HepG2 (cell line): ENCODE results near the gene C2. TPM values are rescaled to one million over a fixed set of nuclear protein-coding genes. Genes with fewer than 3 reads are reported as not detected.
A peak's percentile ranks its signal among the peaks of the same experiment; 100 is the strongest.

Source experiments
- HMG20B ChIP-seq: conservative IDR thresholded peaks from 2 replicates; pipeline ENCODE4 v1.6.1; 2016; ENCODE audit warnings: missing genetic modification reagents, missing compliant biosample characterization
- KAT2B ChIP-seq: fragments of 150-350 bp; IDR thresholded peaks from 2 replicates; pipeline ENCODE4 v1.6.1; 2014; ENCODE audit warnings: low read depth, low read length, borderline replicate concordance
- NR1H2 ChIP-seq: sonication (generic); formaldehyde crosslinking; IDR thresholded peaks from 2 replicates; pipeline ENCODE4 v1.8.1; 2022; ENCODE audit warnings: low read depth, missing genetic modification reagents, borderline replicate concordance
- PRPF4 ChIP-seq: fragments of 200-400 bp; formaldehyde crosslinking; IDR thresholded peaks from 2 replicates; pipeline ENCODE4 v1.6.1; 2016; ENCODE audit warnings: low read length, low read depth; ENCODE audit not compliant: poor library complexity, severe bottlenecking
- RBFOX2 ChIP-seq: fragments of 200-400 bp; formaldehyde crosslinking; IDR thresholded peaks from 2 replicates; pipeline ENCODE4 v1.6.1; 2017; ENCODE audit warnings: low read depth, mild to moderate bottlenecking, low read length
- RELA ChIP-seq: sonication (generic); formaldehyde crosslinking; IDR thresholded peaks from 2 replicates; pipeline ENCODE4 v1.4.0; 2020; ENCODE audit warnings: missing genetic modification reagents
- ZBTB33 ChIP-seq: sonication (generic); formaldehyde crosslinking; IDR thresholded peaks from 2 replicates; pipeline ENCODE4 v1.4.0; 2020; ENCODE audit warnings: missing genetic modification reagents
- ZBTB38 ChIP-seq: sonication (generic); formaldehyde crosslinking; IDR thresholded peaks from 2 replicates; pipeline ENCODE4 v1.5.1; 2020; ENCODE audit warnings: mild to moderate bottlenecking, missing genetic modification reagents
- ZNF260 ChIP-seq: sonication (generic); formaldehyde crosslinking; IDR thresholded peaks from 2 replicates; pipeline ENCODE4 v1.4.0; 2020; ENCODE audit warnings: missing genetic modification reagents, low read depth, mild to moderate bottlenecking, borderline replicate concordance
- ZNF563 ChIP-seq: sonication (generic); formaldehyde crosslinking; IDR thresholded peaks from 2 replicates; pipeline ENCODE4 v1.8.0; 2022; ENCODE audit warnings: mild to moderate bottlenecking, moderate library complexity, missing genetic modification reagents
- ZXDC ChIP-seq: sonication (generic); formaldehyde crosslinking; IDR thresholded peaks from 2 replicates; pipeline ENCODE4 v1.5.0; 2020; ENCODE audit warnings: mild to moderate bottlenecking, missing genetic modification reagents
- polyA plus RNA-seq, 8 experiments: library from polyadenylated mRNA; depleted of rRNA in 3 of 8; stranded (reverse) in 7 of 8; unstranded in 1 of 8; fragments of >200 nt; fragmentation: Illumina TruSeq in 4 of 8; extraction: Trizol in 4 of 8; gene quantifications; 2 replicates each; pipeline versions ENCODE4 v1.2.1 to v1.2.3, GENCODE V29; 2011 to 2016; ENCODE audit warnings: low read depth in 4 of 8, missing spikeins in 1 of 8, mixed read lengths in 1 of 8; ENCODE audit not compliant: insufficient read depth in 1 of 8
- total RNA-seq, 5 experiments: library from RNA; depleted of rRNA; stranded (reverse); fragments of >200 nt; fragmentation: Illumina TruSeq; extraction: Trizol; gene quantifications; 2 replicates each; pipeline ENCODE4 v1.2.3, GENCODE V29; 2016; ENCODE audit warnings: low read depth in 1 of 5

Gene C2
- total and polyA plus RNA-seq, 2 of the 13 experiments (the other 11 are each of a cell fraction or from before 2014, with no cell fraction given) = 165 to 307 TPM

DNA sequence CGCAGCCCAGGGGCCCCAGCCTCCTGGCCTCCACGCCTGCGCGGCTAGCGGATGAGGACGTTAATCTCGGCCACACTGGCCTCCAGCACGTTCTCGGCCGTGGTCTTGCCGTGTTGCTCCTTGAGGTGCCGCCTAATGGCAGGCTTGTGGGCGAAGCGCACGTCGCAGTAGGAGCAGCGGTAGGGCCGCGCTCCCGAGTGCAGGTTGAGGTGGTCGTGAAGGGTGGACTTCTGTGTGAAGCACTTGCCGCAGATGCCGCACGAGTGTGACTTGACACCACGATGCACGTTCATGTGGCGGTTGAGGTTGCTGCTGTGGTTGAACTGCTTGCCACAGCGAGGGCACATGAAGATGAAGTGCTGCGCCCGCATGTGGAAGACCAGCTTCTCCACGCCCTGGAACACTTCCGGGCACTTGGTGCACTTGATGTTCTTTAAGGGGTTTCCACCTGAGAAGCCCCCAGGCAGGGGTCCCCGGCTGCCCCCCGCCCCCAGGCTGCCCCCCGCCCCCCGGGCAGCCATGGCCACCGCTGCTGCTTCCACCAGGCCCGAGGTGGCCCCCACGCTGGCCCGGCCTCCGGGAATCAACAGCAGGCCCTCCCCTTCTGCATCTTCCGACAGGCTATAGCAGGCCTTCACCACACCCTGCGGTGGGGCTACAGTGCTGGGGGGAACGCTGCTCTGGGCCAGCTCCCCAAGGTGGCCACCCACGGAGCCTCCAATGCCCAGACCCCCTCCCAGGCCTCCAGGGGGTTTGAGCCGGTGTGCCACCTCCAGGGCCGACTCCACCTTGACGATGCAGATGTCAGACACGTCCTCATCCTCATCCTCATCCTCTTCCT lies 27.4 kb upstream of the C2 start (continued):
- 0 out of 2 replicates have a peak, but pooled peaks have one; percentile 33 for TF ChIP-seq ZBTB33 (CRISPR knock-in tag)
- TF ChIP-seq ZXDC (CRISPR knock-in tag) = 0 out of 2 replicates have a peak, but pooled peaks have one; percentile 19
- peak; percentile 95 for TF ChIP-seq ZBTB38 (CRISPR knock-in tag)
- no peak for TF ChIP-seq NR1H2
- no peak for TF ChIP-seq RELA (CRISPR knock-in tag)
- no peak for TF ChIP-seq KAT2B
- TF ChIP-seq RBFOX2 = peak; percentile 65
- no peak for TF ChIP-seq ZNF563 (CRISPR knock-in tag)
- TF ChIP-seq PRPF4 = peak; percentile 87
- no peak for TF ChIP-seq ZNF260 (CRISPR knock-in tag)
- no peak for TF ChIP-seq HMG20B (CRISPR knock-in tag)
